ENCODE measurements around the gene CST7.
"Not testable (repeated sequence)": the region's sequence is repeated elsewhere in the genome, so short reads cannot be mapped to it uniquely, and the experiment has no call there.

GRCh38 chr20:24920706-24921105 lies 28.4 kb upstream of the CST7 start:
- not testable (repeated sequence) for TF ChIP-seq ZNF274 (IDR thresholded peaks at IDR 0.05; ENCODE audit: low read depth, low read length); CTCF (IDR thresholded peaks at IDR 0.05 in 2 of 3, conservative IDR thresholded peaks at IDR 0.05 in 1 of 3; ENCODE audit: borderline replicate concordance in 1 of 3, insufficient read depth in 1 of 3, low read depth in 2 of 3, low read length in 2 of 3); POLR2A (IDR thresholded peaks at IDR 0.05; ENCODE audit: borderline replicate concordance, extremely low read depth, insufficient read depth, insufficient read length); POLR2AphosphoS5 (IDR thresholded peaks at IDR 0.05; ENCODE audit: low read depth, low read length); EZH2 (IDR thresholded peaks at IDR 0.05); YY1 (IDR thresholded peaks at IDR 0.05; ENCODE audit: extremely low read depth, insufficient replicate concordance, low read depth, low read length); MAX (IDR thresholded peaks at IDR 0.05); SIN3A (IDR thresholded peaks at IDR 0.05; ENCODE audit: low read depth); ELF1 (IDR thresholded peaks at IDR 0.05; ENCODE audit: borderline replicate concordance, low read depth); EZH2phosphoT487 (IDR thresholded peaks at IDR 0.05; ENCODE audit: borderline replicate concordance)
